Heart left ventricle (tissue), 13 donors: ENCODE results near the gene ATG14.

Experiments used
- POLR2A ChIP-seq, 2 donors: fragments of 450-650 bp; IDR thresholded peaks; one replicate each; pipeline ENCODE4 v1.6.1; 2017; ENCODE audit warnings: antibody characterized with exemption in 2 of 2, mild to moderate bottlenecking in 2 of 2, moderate library complexity in 2 of 2
- TF ChIP-seq, protein P1 (sequence below), 12 donors: fragments of 200-600 bp; sonication (generic) in 4 of 12; IDR thresholded peaks; one replicate each; pipeline versions ENCODE4 v1.5.0 to v1.8.0; 2018 to 2022; ENCODE audit warnings: antibody characterized with exemption in 12 of 12, mild to moderate bottlenecking in 5 of 12
- donor health status: ischemic (EF 13 %, LVEDD 7.1; RV severe dilation, severe dysfunction).
- donor health status: DM: no; HTN: yes; CAD: no.
- donor health status: DM: no; HTN: no; CAD: no.
- donor health status: ischemic (EF 25% LVEDD 6.9; RV normal size, moderate dysfunction).
- donor health status: ischemic (EF 25% LVEDD 5.7; RV mildly dilated, moderate dysfunction).
- donor health status: ischemic (EF 35%, LVEDD 5.7; RV mildly dilated, moderate dysfunction).
- donor health status: nonischemic (EF 11% LVEDD 7.7; RV severe dilation, severe dysfunction).
- donor health status: DM: yes; HTN: yes; CAD: no.
- donor health status: PGD.
- donor health status: ischemic (EF 29% LVEDD 5.4; RV normal size, mild dysfunction).
- donor health status: nonischemic (EF 23%, LVEDD 6.1; RV moderate dilation, normal function).

DNA sequence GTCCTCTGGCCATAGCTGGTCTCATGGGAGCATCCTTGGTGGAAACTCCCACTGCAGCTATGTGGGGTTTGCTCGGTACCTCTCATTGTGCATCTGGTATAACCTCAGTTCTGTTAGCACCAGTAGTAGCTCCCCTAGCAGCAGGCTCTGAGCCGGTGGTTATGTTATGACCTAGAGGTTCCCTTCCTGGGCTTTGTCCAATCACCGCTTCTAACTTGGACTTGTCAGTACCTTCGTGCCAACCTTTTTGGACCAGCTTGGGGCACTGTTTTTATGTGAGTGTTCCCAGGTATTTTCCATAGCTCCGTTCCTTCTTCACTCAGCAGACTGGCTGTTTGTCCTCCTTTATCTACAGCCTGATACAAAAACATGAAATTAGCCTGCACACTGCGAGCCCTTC, 55.7 kb downstream of the ATG14 start:
- TF ChIP-seq, protein P1, sequence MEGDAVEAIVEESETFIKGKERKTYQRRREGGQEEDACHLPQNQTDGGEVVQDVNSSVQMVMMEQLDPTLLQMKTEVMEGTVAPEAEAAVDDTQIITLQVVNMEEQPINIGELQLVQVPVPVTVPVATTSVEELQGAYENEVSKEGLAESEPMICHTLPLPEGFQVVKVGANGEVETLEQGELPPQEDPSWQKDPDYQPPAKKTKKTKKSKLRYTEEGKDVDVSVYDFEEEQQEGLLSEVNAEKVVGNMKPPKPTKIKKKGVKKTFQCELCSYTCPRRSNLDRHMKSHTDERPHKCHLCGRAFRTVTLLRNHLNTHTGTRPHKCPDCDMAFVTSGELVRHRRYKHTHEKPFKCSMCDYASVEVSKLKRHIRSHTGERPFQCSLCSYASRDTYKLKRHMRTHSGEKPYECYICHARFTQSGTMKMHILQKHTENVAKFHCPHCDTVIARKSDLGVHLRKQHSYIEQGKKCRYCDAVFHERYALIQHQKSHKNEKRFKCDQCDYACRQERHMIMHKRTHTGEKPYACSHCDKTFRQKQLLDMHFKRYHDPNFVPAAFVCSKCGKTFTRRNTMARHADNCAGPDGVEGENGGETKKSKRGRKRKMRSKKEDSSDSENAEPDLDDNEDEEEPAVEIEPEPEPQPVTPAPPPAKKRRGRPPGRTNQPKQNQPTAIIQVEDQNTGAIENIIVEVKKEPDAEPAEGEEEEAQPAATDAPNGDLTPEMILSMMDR (IDR thresholded peaks at IDR 0.05), result no peak
- TF ChIP-seq POLR2A (IDR thresholded peaks at IDR 0.05), result no peak
